Kasumi-1 (cell line): Measurements from ENCODE around the gene MTHFSD.

Experiments used
- DNase-seq, 2 experiments: peaks; one replicate each; lab custom pipeline; 2025; lab: John Stamatoyannopoulos, UW

Gene MTHFSD

GRCh38 chr16:86584071-86584685, 29.1 kb upstream of the MTHFSD start:
- DNase-seq = no peak

- DNase-seq = no peak
These were observed 26.4 kb upstream of the MTHFSD start for GRCh38 chr16:86581458-86581857.

- DNase-seq = no peak
These were observed 25.7 kb upstream of the MTHFSD start for GRCh38 chr16:86580791-86581170.

- no peak for DNase-seq
These were observed 25.2 kb upstream of the MTHFSD start for GRCh38 chr16:86580063-86580790.

GRCh38 chr16:86579268-86580062, 24.4 kb upstream of the MTHFSD start:
- no peak for DNase-seq

- DNase-seq = no peak
These were observed 23.7 kb upstream of the MTHFSD start for GRCh38 chr16:86578611-86579267.

GRCh38 chr16:86578061-86578599, 23.1 kb upstream of the MTHFSD start, which contains the start of gene FOXL1:
FOXL1 (plus strand) TSS chr16:86578549; CDS start chr16:86578724, 175 bp downstream.
- no peak for DNase-seq

- DNase-seq = no peak
These were observed 22.4 kb upstream of the MTHFSD start for GRCh38 chr16:86577314-86577971.

GRCh38 chr16:86576591-86577313, 21.7 kb upstream of the MTHFSD start:
- DNase-seq = no peak

- no peak for DNase-seq
These were observed 20.9 kb upstream of the MTHFSD start for GRCh38 chr16:86575754-86576557.

GRCh38 chr16:86575095-86575685, 20.2 kb upstream of the MTHFSD start:
- no peak for DNase-seq

- no peak for DNase-seq
These were observed 19.6 kb upstream of the MTHFSD start for GRCh38 chr16:86574646-86575045.

GRCh38 chr16:86573646-86574508, 18.8 kb upstream of the MTHFSD start:
- DNase-seq = no peak

- no peak for DNase-seq
These were observed 18.2 kb upstream of the MTHFSD start for GRCh38 chr16:86573215-86573614.

GRCh38 chr16:86572606-86573005, 17.6 kb upstream of the MTHFSD start:
- DNase-seq = no peak

GRCh38 chr16:86572041-86572521, 17.0 kb upstream of the MTHFSD start:
- DNase-seq = no peak

GRCh38 chr16:86571530-86571915, 16.5 kb upstream of the MTHFSD start:
- DNase-seq = no peak
